ENCODE measurements around the gene SESN2. TPM values are rescaled to one million over a fixed set of nuclear protein-coding genes. Genes with fewer than 3 reads are reported as not detected.

Gene SESN2
- total RNA-seq, 2 experiments from 2014 or later: 8.8 to 9.6 TPM

- H3K9me3 Mint-ChIP-seq: no peaks in the 10 kb centered on the region
- Histone ChIP-seq H3K27ac (ENCODE audit: low read depth in 1 of 2, low read length in 2 of 2) (no peak overlapping the region), H3K27me3 (ENCODE audit: control insufficient read depth in 1 of 2, insufficient read depth in 2 of 2, low read length in 2 of 2) (no peaks in the 10 kb centered on the region), H3K4me3 (ENCODE audit: low read length) (no peak overlapping the region), H3K9me3 (ENCODE audit: control insufficient read depth in 1 of 2, insufficient read depth in 1 of 2, low read length in 2 of 2) (no peaks in the 10 kb centered on the region), H3K36me3 (ENCODE audit: insufficient read depth, low read length) (peaks cover 44% of the 10 kb centered on the region), H3K4me1 (ENCODE audit: insufficient read depth, low read length) (peaks cover 10% of the 10 kb centered on the region)
- DNase-seq: no peak
- no peaks in the 10 kb centered on the region for H3K4me1 Mint-ChIP-seq (ENCODE audit: low read depth)
- intact Hi-C loops (cut with DNase I, micrococcal nuclease): no loop called here
- CTCF ChIA-PET: interaction anchor here (0.7 kb wide), 1 partner anchor 32 kb away, joined by 3 read pairs; no protein-coding TSS in a partner anchor
- no peaks in the 10 kb centered on the region for H3K27me3 Mint-ChIP-seq
- TF ChIP-seq CTCF (IDR thresholded peaks at IDR 0.05): no peak
- ATAC-seq (ENCODE audit: poor library complexity): no peak
- H3K36me3 Mint-ChIP-seq (ENCODE audit: low read depth): peaks cover 55% of the 10 kb centered on the region
- no peak overlapping the region for H3K27ac Mint-ChIP-seq
- H3K4me3 Mint-ChIP-seq: no peak overlapping the region
- POLR2A ChIA-PET: no interaction called here
These were observed 20.4 kb downstream of the SESN2 start for GRCh38 chr1:28279721-28280120.

GRCh38 chr1:28280501-28280900 lies 21.2 kb downstream of the SESN2 start:
- Mint-ChIP-seq H3K36me3 (ENCODE audit: low read depth) (peaks cover 48% of the 10 kb centered on the region), H3K27me3 (no peaks in the 10 kb centered on the region)

GRCh38 chr1:28280977-28281381 lies 21.7 kb downstream of the SESN2 start:
- intact Hi-C loops (cut with DNase I, micrococcal nuclease): no loop called here
- Histone ChIP-seq H3K36me3 (ENCODE audit: insufficient read depth, low read length) (peaks cover 39% of the 10 kb centered on the region), H3K4me3 (ENCODE audit: low read length) (no peak overlapping the region), H3K9me3 (ENCODE audit: control insufficient read depth in 1 of 2, insufficient read depth in 1 of 2, low read length in 2 of 2) (no peaks in the 10 kb centered on the region), H3K27ac (ENCODE audit: low read depth in 1 of 2, low read length in 2 of 2) (no peak overlapping the region), H3K4me1 (ENCODE audit: insufficient read depth, low read length) (peaks cover 10% of the 10 kb centered on the region), H3K27me3 (ENCODE audit: control insufficient read depth in 1 of 2, insufficient read depth in 2 of 2, low read length in 2 of 2) (no peaks in the 10 kb centered on the region)
- ChIA-PET POLR2A (no interaction called here), CTCF (no interaction called here)
- H3K4me1 Mint-ChIP-seq (ENCODE audit: low read depth): no peaks in the 10 kb centered on the region
- no peak overlapping the region for H3K27ac Mint-ChIP-seq
- no peaks in the 10 kb centered on the region for H3K27me3 Mint-ChIP-seq
- H3K36me3 Mint-ChIP-seq (ENCODE audit: low read depth): peaks cover 48% of the 10 kb centered on the region
- no peaks in the 10 kb centered on the region for H3K9me3 Mint-ChIP-seq
- no peak for TF ChIP-seq CTCF (IDR thresholded peaks at IDR 0.05)
- no peak for DNase-seq
- no peak for ATAC-seq (ENCODE audit: poor library complexity)
- no peak overlapping the region for H3K4me3 Mint-ChIP-seq

More at GRCh38 chr1:28280501-28280900, 21.2 kb downstream of the SESN2 start:
- no peak overlapping the region for H3K27ac Mint-ChIP-seq
- CTCF ChIA-PET: interaction anchor here (0.7 kb wide), 1 partner anchor 32 kb away, joined by 3 read pairs; no protein-coding TSS in a partner anchor
- H3K36me3 ChIP-seq (ENCODE audit: insufficient read depth, low read length): peaks cover 42% of the 10 kb centered on the region
- no peak overlapping the region for H3K27ac ChIP-seq (ENCODE audit: low read depth in 1 of 2, low read length in 2 of 2)
- DNase-seq (peak in 3 of 14 experiments; percentile 24 to 40 (median 33)), ATAC-seq (ENCODE audit: poor library complexity) (no peak)
- intact Hi-C loops (cut with DNase I, micrococcal nuclease): no loop called here
- no peak overlapping the region for H3K4me3 ChIP-seq (ENCODE audit: low read length)
- H3K4me1 Mint-ChIP-seq (ENCODE audit: low read depth): no peaks in the 10 kb centered on the region
- H3K9me3 Mint-ChIP-seq: no peaks in the 10 kb centered on the region
- H3K4me1 ChIP-seq (ENCODE audit: insufficient read depth, low read length): peaks cover 10% of the 10 kb centered on the region
- H3K4me3 Mint-ChIP-seq: no peak overlapping the region
- no peak for TF ChIP-seq CTCF (IDR thresholded peaks at IDR 0.05)
- H3K9me3 ChIP-seq (ENCODE audit: control insufficient read depth in 1 of 2, insufficient read depth in 1 of 2, low read length in 2 of 2): no peaks in the 10 kb centered on the region
- no peaks in the 10 kb centered on the region for H3K27me3 ChIP-seq (ENCODE audit: control insufficient read depth in 1 of 2, insufficient read depth in 2 of 2, low read length in 2 of 2)
- POLR2A ChIA-PET: no interaction called here

Data from CD4-positive, alpha-beta T cell (primary cell).